NCI-H82 (cell line): Measurements from ENCODE around the gene ETS1.

Source experiments
- DNase-seq: peaks from one replicate; lab custom pipeline; 2025; lab: John Stamatoyannopoulos, UW

The ETS1 gene

GRCh38 chr11:128482512-128483191 is 104.7 kb downstream of the ETS1 start:
- no peak for DNase-seq

- DNase-seq = no peak
Measured at GRCh38 chr11:128482092-128482491, 105.3 kb downstream of the ETS1 start.

- DNase-seq = no peak
Measured at GRCh38 chr11:128481135-128481534, 106.2 kb downstream of the ETS1 start.

GRCh38 chr11:128480665-128481064 is 106.7 kb downstream of the ETS1 start:
- no peak for DNase-seq

GRCh38 chr11:128480066-128480465 is 107.3 kb downstream of the ETS1 start:
- no peak for DNase-seq

- DNase-seq = no peak
Measured at GRCh38 chr11:128479144-128479543, 108.2 kb downstream of the ETS1 start.

GRCh38 chr11:128478305-128478704 is 109.1 kb downstream of the ETS1 start:
- no peak for DNase-seq

- no peak for DNase-seq
Measured at GRCh38 chr11:128477811-128478210, 109.5 kb downstream of the ETS1 start.

- no peak for DNase-seq
Measured at GRCh38 chr11:128477278-128477677, 110.1 kb downstream of the ETS1 start.

GRCh38 chr11:128476729-128477128 is 110.6 kb downstream of the ETS1 start:
- no peak for DNase-seq

GRCh38 chr11:128476049-128476448 is 111.3 kb downstream of the ETS1 start:
- DNase-seq = no peak

GRCh38 chr11:128474036-128474874 is 113.1 kb downstream of the ETS1 start:
- DNase-seq = no peak

GRCh38 chr11:128473636-128474035 is 113.7 kb downstream of the ETS1 start:
- no peak for DNase-seq

GRCh38 chr11:128472128-128473089 is 114.9 kb downstream of the ETS1 start:
- no peak for DNase-seq

GRCh38 chr11:128471138-128471661 is 116.2 kb downstream of the ETS1 start:
- DNase-seq = no peak

GRCh38 chr11:128470081-128470480 is 117.3 kb downstream of the ETS1 start:
- DNase-seq = no peak

- DNase-seq = no peak
Measured at GRCh38 chr11:128469220-128469619, 118.1 kb downstream of the ETS1 start.

- no peak for DNase-seq
Measured at GRCh38 chr11:128468111-128468510, 119.2 kb downstream of the ETS1 start.

GRCh38 chr11:128467610-128468041 is 119.7 kb downstream of the ETS1 start:
- DNase-seq = no peak

- DNase-seq = no peak
Measured at GRCh38 chr11:128467041-128467440, 120.3 kb downstream of the ETS1 start.

- no peak for DNase-seq
Measured at GRCh38 chr11:128465946-128466705, 121.2 kb downstream of the ETS1 start.
